OCI-LY7 (cell line): ENCODE results near the gene PPP4R1. TPM values are rescaled to one million over a fixed set of nuclear protein-coding genes. Genes with fewer than 3 reads are reported as not detected.

Source experiments
- BruUV-seq: library from RNA; stranded (reverse); fragments of 400-500 nt; replicated peaks from 2 replicates; lab custom pipeline; 2021; lab: Mats Ljungman, UMichigan
- CTCF ChIA-PET: fragments of 300-600 bp; sonication (Branson Sonifier 250); formaldehyde crosslinking; loops from one replicate; lab custom pipeline; 2022; ENCODE audit warnings: antibody characterized with exemption; ENCODE audit not compliant: unreplicated experiment; lab: Charles Lee
- POLR2A ChIA-PET: fragments of 300-600 bp; sonication (Branson Sonifier 250); formaldehyde crosslinking; loops from one replicate; lab custom pipeline; 2022; ENCODE audit warnings: antibody characterized with exemption; lab: Charles Lee
- DNase-seq: peaks from one replicate; pipeline ENCODE4 v3.0.0-alpha.2; 2015; ENCODE audit warnings: low spot score
- H2AFZ ChIP-seq: fragments of 200-600 bp; sonication (generic), shearing (Covaris generic); 2 replicates; pipeline ENCODE4 v1.6.1; 2014; ENCODE audit warnings: mild to moderate bottlenecking, antibody characterized with exemption, low read length, moderate library complexity
- H3K27ac ChIP-seq: fragments of 200-600 bp; sonication (generic); 2 replicates; pipeline ENCODE4 v1.5.1; 2014; ENCODE audit warnings: mixed run types, low read depth, mild to moderate bottlenecking, moderate library complexity, low read length, inconsistent platforms; ENCODE audit not compliant: poor library complexity, severe bottlenecking
- H3K36me3 ChIP-seq: fragments of 200-600 bp; sonication (generic); 2 replicates; pipeline ENCODE4 v1.6.1; 2014; ENCODE audit warnings: mild to moderate bottlenecking, antibody characterized with exemption, low read length, moderate library complexity, mixed read lengths; ENCODE audit not compliant: insufficient read depth
- H3K4me1 ChIP-seq: fragments of 200-600 bp; sonication (generic); 2 replicates; pipeline ENCODE4 v1.5.1; 2014; ENCODE audit warnings: mild to moderate bottlenecking, low read length; ENCODE audit not compliant: insufficient read depth, poor library complexity, severe bottlenecking
- H3K4me2 ChIP-seq: fragments of 200-600 bp; sonication (generic); 2 replicates; pipeline ENCODE4 v1.6.1; 2014; ENCODE audit warnings: mild to moderate bottlenecking, low read length
- H3K4me3 ChIP-seq: fragments of 200-600 bp; sonication (generic); 2 replicates; pipeline ENCODE4 v1.5.1; 2014; ENCODE audit warnings: mild to moderate bottlenecking, low read depth, low read length; ENCODE audit not compliant: poor library complexity, severe bottlenecking
- H3K79me2 ChIP-seq: fragments of 200-600 bp; sonication (generic); 2 replicates; pipeline ENCODE4 v1.6.1; 2016; ENCODE audit warnings: low read depth, mild to moderate bottlenecking, low read length, moderate library complexity, mixed read lengths; ENCODE audit not compliant: insufficient read depth
- H3K9me2 ChIP-seq: fragments of 200-600 bp; sonication (generic); 2 replicates; pipeline ENCODE4 v1.6.1; 2016; ENCODE audit warnings: mild to moderate bottlenecking, low read length, mixed read lengths; ENCODE audit not compliant: insufficient read depth
- H3K9me3 ChIP-seq: fragments of 200-600 bp; sonication (generic); 2 replicates; pipeline ENCODE4 v1.6.1; 2014; ENCODE audit warnings: mild to moderate bottlenecking, mixed run types, low read length, mixed read lengths
- H4K20me1 ChIP-seq: fragments of 200-600 bp; sonication (generic); 2 replicates; pipeline ENCODE4 v1.6.1; 2014; ENCODE audit warnings: mild to moderate bottlenecking, antibody characterized with exemption, low read length, moderate library complexity, mixed read lengths; ENCODE audit not compliant: insufficient read depth
- EZH2phosphoT487 ChIP-seq: fragments of 200-600 bp; sonication (generic); IDR thresholded peaks from 2 replicates; pipeline ENCODE4 v1.6.1; 2018; ENCODE audit warnings: low read depth, borderline replicate concordance, mild to moderate bottlenecking, mixed run types, antibody characterized with exemption, low read length, moderate library complexity, mixed read lengths
- intact Hi-C: fragments of 100-400 bp; cut with micrococcal nuclease; formaldehyde crosslinking; loops from one replicate; pipeline ENCODE4 v1.10.0; 2022; ENCODE audit not compliant: unreplicated experiment
- total RNA-seq, 2 experiments: library from RNA; depleted of rRNA in 1 of 2; stranded (reverse); fragments of >200 nt in 1 of 2; shearing (Covaris generic) in 1 of 2; gene quantifications; 2 replicates each; pipeline ENCODE4 v1.2.3, GENCODE V29; 2014 to 2022
- TF ChIP-seq, protein P1 (sequence below): fragments of 200-600 bp; sonication (generic); conservative IDR thresholded peaks from 2 replicates; pipeline ENCODE4 v1.5.1; 2014; ENCODE audit warnings: mild to moderate bottlenecking, antibody characterized with exemption, low read length, moderate library complexity, mixed read lengths

The PPP4R1 gene
- total RNA-seq, 2 experiments from 2014 or later, result 64.9 to 72.4 TPM

DNA sequence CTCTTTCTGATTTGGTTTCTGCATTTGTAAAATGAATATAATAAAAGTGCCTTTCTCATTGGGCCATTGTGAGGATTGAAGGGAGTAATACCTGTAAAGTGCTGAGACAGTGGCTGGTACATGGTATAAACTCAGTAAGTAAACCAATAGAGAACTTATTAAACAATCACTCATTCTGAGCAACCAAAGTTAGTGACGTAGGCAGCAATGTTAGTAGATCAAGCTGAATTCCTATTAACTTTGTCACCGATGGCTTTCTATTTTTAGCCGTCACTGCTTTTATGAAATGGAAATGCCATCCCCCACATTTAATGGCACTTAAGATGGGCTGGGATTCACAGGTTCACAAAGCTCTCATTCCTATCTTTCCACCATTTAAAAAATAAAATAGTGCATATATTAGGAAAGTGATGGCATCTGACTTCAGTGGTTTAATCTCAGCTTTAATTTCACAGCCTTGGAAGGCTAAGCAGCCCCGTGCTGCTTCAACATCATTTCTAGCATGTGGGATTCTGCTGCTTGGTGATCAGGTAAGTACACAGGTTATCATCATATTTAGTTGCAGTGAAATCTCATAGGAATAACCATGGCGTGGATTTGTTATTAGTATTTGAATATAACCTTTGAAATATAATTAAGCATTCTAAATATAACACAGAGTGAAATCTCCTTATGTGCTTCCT is 17.6 kb upstream of the PPP4R1 start:
- Histone ChIP-seq H3K79me2 (no peaks in the 10 kb centered on the region), H3K36me3 (no peaks in the 10 kb centered on the region), H2AFZ (no peak overlapping the region), H3K27ac (no peak overlapping the region), H4K20me1 (no peaks in the 10 kb centered on the region), H3K9me3 (0 out of 2 replicates have a peak, but pooled peaks cover 8% of the 10 kb centered on the region), H3K4me2 (no peak overlapping the region), H3K9me2 (no peaks in the 10 kb centered on the region), H3K4me3 (no peak overlapping the region), H3K4me1 (no peaks in the 10 kb centered on the region)
- POLR2A ChIA-PET, result interaction anchor here (0.6 kb wide), 1 partner anchor 461 kb away, joined by 3 read pairs; no protein-coding TSS in a partner anchor
- CTCF ChIA-PET, result no interaction called here
- intact Hi-C loops, result no loop called here
- DNase-seq, result no peak
- no peak for TF ChIP-seq EZH2phosphoT487
- TF ChIP-seq, protein P1, sequence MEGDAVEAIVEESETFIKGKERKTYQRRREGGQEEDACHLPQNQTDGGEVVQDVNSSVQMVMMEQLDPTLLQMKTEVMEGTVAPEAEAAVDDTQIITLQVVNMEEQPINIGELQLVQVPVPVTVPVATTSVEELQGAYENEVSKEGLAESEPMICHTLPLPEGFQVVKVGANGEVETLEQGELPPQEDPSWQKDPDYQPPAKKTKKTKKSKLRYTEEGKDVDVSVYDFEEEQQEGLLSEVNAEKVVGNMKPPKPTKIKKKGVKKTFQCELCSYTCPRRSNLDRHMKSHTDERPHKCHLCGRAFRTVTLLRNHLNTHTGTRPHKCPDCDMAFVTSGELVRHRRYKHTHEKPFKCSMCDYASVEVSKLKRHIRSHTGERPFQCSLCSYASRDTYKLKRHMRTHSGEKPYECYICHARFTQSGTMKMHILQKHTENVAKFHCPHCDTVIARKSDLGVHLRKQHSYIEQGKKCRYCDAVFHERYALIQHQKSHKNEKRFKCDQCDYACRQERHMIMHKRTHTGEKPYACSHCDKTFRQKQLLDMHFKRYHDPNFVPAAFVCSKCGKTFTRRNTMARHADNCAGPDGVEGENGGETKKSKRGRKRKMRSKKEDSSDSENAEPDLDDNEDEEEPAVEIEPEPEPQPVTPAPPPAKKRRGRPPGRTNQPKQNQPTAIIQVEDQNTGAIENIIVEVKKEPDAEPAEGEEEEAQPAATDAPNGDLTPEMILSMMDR, result no peak
- BruUV-seq, result no TSS peak

DNA sequence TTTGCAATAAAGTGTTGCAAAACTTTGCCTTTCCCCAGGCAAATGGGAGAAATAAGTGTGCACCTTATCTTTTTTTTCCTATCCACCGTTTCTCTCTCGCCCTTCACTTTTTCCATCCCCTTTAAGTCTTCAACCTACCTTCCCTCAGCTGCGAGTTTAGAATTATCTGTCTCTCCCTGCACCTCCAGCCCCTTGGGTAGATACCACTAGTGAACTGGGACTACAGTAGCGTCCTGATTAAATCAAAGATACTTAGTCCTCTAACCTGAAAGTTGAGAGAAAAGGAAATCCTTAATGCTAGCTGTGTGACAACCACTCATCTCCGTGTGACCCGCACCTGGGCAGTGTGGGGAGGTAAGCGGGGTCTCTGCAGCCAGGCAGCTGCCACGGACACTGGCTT is 16.1 kb upstream of the PPP4R1 start:
- no TSS peak for BruUV-seq
- TF ChIP-seq, protein P1, result no peak
- TF ChIP-seq EZH2phosphoT487, result no peak
- Histone ChIP-seq H3K9me3 (0 out of 2 replicates have a peak, but pooled peaks cover 7% of the 10 kb centered on the region), H3K4me2 (no peak overlapping the region), H3K4me3 (no peak overlapping the region), H3K79me2 (no peaks in the 10 kb centered on the region), H3K36me3 (no peaks in the 10 kb centered on the region), H2AFZ (no peak overlapping the region), H3K27ac (no peak overlapping the region), H3K9me2 (no peaks in the 10 kb centered on the region), H4K20me1 (no peaks in the 10 kb centered on the region), H3K4me1 (no peaks in the 10 kb centered on the region)
- no peak for DNase-seq
- POLR2A ChIA-PET, result no interaction called here
- CTCF ChIA-PET, result no interaction called here
- intact Hi-C loops, result no loop called here

DNA sequence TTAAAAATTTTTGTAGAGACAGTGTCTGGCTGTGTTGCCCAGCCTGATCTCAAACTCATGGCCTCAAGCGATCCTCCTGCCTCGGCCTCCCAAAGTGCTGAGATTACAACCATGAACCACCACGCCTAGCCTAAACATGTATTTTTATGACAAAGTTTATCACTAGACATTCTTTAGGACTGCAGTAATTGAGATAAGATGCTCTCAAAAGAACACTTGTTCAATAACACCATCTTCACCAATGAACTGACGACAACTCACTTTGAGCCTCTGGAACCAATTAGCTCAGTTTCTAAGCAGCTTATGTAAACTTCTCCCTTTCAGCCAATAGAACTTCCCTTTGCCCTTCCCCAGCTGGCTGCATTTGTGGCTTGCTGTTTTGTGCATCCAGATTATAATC is 15.3 kb upstream of the PPP4R1 start:
- Histone ChIP-seq H3K4me1 (no peaks in the 10 kb centered on the region), H3K9me3 (no peaks in the 10 kb centered on the region), H4K20me1 (no peaks in the 10 kb centered on the region), H3K4me2 (no peak overlapping the region), H3K9me2 (no peaks in the 10 kb centered on the region), H3K4me3 (no peak overlapping the region), H3K27ac (no peak overlapping the region), H3K36me3 (no peaks in the 10 kb centered on the region), H3K79me2 (no peaks in the 10 kb centered on the region), H2AFZ (no peak overlapping the region)
- BruUV-seq, result no TSS peak
- TF ChIP-seq, protein P1, result no peak
- no peak for TF ChIP-seq EZH2phosphoT487
- ChIA-PET CTCF (no interaction called here), POLR2A (no interaction called here)
- no peak for DNase-seq
- intact Hi-C loops, result no loop called here
